ENCODE measurements around the gene TMEM181. TPM values are rescaled to one million over a fixed set of nuclear protein-coding genes. Genes with fewer than 3 reads are reported as not detected.
A peak's percentile ranks its signal among the peaks of the same experiment; 100 is the strongest.

The TMEM181 gene
- total and polyA plus RNA-seq, 2 experiments from 2014 or later, result 17.9 to 21.0 TPM

- H3K4me1 ChIP-seq (ENCODE audit: low read depth), result no peaks in the 10 kb centered on the region
Observed at GRCh38 chr6:158531566-158531965, 28.3 kb upstream of the TMEM181 start.

GRCh38 chr6:158531970-158532369, 27.9 kb upstream of the TMEM181 start:
- H3K27ac ChIP-seq, result no peak overlapping the region
- no peak for DNase-seq (ENCODE audit: low read depth in 1 of 2, low spot score in 1 of 2)
- no peaks in the 10 kb centered on the region for H3K9me3 ChIP-seq (ENCODE audit: low read depth)
- H3K36me3 ChIP-seq, result no peaks in the 10 kb centered on the region
- no peaks in the 10 kb centered on the region for H3K4me1 ChIP-seq (ENCODE audit: low read depth)
- no peak overlapping the region for H3K4me3 ChIP-seq
- H3K27me3 ChIP-seq, result no peaks in the 10 kb centered on the region
- no peak for TF ChIP-seq CTCF (IDR thresholded peaks at IDR 0.05; ENCODE audit: low read depth, low read length)

More at GRCh38 chr6:158531566-158531965, 28.3 kb upstream of the TMEM181 start:
- TF ChIP-seq CTCF (IDR thresholded peaks at IDR 0.05; ENCODE audit: low read depth, low read length), result no peak
- H3K9me3 ChIP-seq (ENCODE audit: low read depth), result no peaks in the 10 kb centered on the region
- H3K36me3 ChIP-seq, result no peaks in the 10 kb centered on the region
- no peak overlapping the region for H3K27ac ChIP-seq
- H3K27me3 ChIP-seq, result no peaks in the 10 kb centered on the region
- no peak for DNase-seq (ENCODE audit: low read depth in 1 of 2, low spot score in 1 of 2)
- no peak overlapping the region for H3K4me3 ChIP-seq

- Histone ChIP-seq H3K27me3 (no peaks in the 10 kb centered on the region), H3K36me3 (no peaks in the 10 kb centered on the region), H3K9me3 (ENCODE audit: low read depth) (no peaks in the 10 kb centered on the region), H3K4me1 (ENCODE audit: low read depth) (no peaks in the 10 kb centered on the region), H3K27ac (no peak overlapping the region), H3K4me3 (peak overlapping the region; percentile 77)
- DNase-seq (ENCODE audit: low read depth in 1 of 2, low spot score in 1 of 2), result peak; percentile 83 to 92
- TF ChIP-seq CTCF (IDR thresholded peaks at IDR 0.05; ENCODE audit: low read depth, low read length), result no peak
Observed at GRCh38 chr6:158536084-158536890, 23.6 kb upstream of the TMEM181 start.

- DNase-seq (ENCODE audit: low read depth in 1 of 2, low spot score in 1 of 2), result peak; percentile 39 to 84
- no peak for TF ChIP-seq CTCF (IDR thresholded peaks at IDR 0.05; ENCODE audit: low read depth, low read length)
- Histone ChIP-seq H3K4me1 (ENCODE audit: low read depth) (no peaks in the 10 kb centered on the region), H3K27me3 (no peaks in the 10 kb centered on the region), H3K36me3 (no peaks in the 10 kb centered on the region), H3K9me3 (ENCODE audit: low read depth) (no peaks in the 10 kb centered on the region), H3K4me3 (peak overlapping the region; percentile 77), H3K27ac (no peak overlapping the region)
Observed at GRCh38 chr6:158536891-158537798, 22.7 kb upstream of the TMEM181 start.

- H3K27ac ChIP-seq, result no peak overlapping the region
- TF ChIP-seq CTCF (IDR thresholded peaks at IDR 0.05; ENCODE audit: low read depth, low read length), result no peak
- no peak for DNase-seq (ENCODE audit: low read depth in 1 of 2, low spot score in 1 of 2)
- H3K4me1 ChIP-seq (ENCODE audit: low read depth), result no peaks in the 10 kb centered on the region
- no peaks in the 10 kb centered on the region for H3K9me3 ChIP-seq (ENCODE audit: low read depth)
- H3K4me3 ChIP-seq, result no peak overlapping the region
- no peaks in the 10 kb centered on the region for H3K27me3 ChIP-seq
- H3K36me3 ChIP-seq, result no peaks in the 10 kb centered on the region
Observed at GRCh38 chr6:158538741-158539140, 21.1 kb upstream of the TMEM181 start.
